ENCODE measurements around the gene ADGRF1.

The ADGRF1 gene

GRCh38 chr6:46973029-46973428, 69.1 kb downstream of the ADGRF1 start:
- no peak for DNase-seq

GRCh38 chr6:46972531-46972930, 69.6 kb downstream of the ADGRF1 start:
- DNase-seq: no peak

- no peak for DNase-seq
Observed at GRCh38 chr6:46969206-46969605, 72.9 kb downstream of the ADGRF1 start.

DNA sequence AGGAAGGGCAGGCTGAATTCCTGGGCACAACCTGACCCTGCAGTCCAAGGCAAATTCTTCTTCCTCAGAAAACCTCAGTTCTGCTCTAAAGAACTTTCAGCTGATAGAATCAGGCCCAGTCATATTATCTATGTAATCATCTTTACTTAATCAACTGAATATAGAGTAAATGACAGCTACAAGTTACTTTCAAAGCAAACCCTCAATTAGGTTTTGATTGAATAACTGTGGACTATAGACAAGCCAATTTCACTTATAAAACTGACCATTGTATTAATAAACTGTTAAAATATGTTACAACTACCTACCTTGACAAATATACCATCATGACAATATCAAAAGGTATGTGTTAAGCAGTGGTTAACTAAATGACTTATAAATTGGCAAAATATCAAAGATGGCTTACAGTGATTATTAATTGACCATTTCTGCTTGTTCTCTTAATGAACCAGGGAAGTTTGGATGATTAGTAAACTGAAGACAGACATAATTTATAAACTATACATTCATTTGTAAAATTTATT, 74.2 kb downstream of the ADGRF1 start:
- DNase-seq: no peak

DNA sequence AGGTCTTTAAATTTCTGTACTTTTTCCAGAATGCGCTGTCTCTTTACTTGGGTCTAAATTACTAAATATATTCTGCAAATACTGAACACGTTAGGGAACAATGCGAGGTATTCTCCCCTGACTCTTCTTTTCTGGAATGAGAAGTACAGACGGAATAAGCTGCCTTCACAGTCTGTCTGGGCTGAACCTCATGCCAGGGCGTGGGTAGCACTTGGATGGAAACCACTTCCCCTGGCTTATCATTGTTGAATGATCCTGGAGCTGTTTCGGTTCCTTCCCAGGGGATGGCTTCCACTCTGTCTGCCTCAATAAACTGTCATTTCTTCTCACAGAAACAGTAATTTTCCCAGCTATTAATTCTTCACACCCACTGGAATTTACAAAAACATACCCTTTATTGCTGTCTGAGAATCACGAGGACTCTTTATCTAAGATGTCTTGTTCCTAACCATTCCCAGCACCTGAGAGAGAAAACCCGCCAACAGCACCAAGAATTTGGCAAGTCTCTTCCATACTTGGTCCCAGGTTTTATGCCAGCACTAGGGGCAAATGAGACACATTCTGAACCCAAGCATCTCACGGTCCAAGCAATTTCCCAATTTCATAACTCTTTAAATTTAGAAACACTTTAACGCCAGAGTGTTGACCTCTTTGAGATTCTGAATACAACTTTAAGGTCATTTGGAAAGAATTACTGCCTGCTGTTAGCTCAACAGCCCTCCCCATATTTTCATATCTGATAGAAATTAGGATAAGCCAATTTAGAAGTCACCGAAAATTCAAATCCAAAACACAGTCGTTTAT, 77.2 kb downstream of the ADGRF1 start:
- DNase-seq: no peak

GRCh38 chr6:46963626-46964025, 78.5 kb downstream of the ADGRF1 start:
- no peak for DNase-seq

- no peak for DNase-seq
Observed at GRCh38 chr6:46963039-46963438, 79.1 kb downstream of the ADGRF1 start.

- DNase-seq: no peak
Observed at GRCh38 chr6:46961711-46962110, 80.4 kb downstream of the ADGRF1 start.

- no peak for DNase-seq
Observed at GRCh38 chr6:46961232-46961631, 80.9 kb downstream of the ADGRF1 start.

GRCh38 chr6:46959419-46959818, 82.7 kb downstream of the ADGRF1 start:
- DNase-seq: no peak

- DNase-seq: no peak
Observed at GRCh38 chr6:46956409-46956808, 85.7 kb downstream of the ADGRF1 start.

GRCh38 chr6:46954837-46955451, 87.2 kb downstream of the ADGRF1 start:
- DNase-seq: no peak

DNA sequence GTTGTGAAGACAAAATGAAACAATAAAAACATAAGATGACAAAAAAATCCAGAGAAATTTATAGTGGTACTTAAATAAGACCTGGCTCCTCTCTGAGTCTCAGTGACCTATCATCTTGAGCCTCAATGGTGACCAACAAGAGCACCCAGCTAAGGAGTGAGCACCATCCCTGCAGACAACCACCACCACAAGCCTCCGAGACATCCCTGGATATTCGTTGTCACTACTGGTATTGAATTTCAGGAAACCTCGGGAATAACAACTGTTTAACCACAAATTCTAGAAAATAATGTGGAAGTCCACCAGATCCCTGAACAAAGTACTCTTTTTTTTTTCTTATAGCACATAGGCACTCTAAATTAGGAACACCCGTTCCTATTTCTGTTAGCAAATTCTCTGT, 88.2 kb downstream of the ADGRF1 start:
- DNase-seq: no peak

DNA sequence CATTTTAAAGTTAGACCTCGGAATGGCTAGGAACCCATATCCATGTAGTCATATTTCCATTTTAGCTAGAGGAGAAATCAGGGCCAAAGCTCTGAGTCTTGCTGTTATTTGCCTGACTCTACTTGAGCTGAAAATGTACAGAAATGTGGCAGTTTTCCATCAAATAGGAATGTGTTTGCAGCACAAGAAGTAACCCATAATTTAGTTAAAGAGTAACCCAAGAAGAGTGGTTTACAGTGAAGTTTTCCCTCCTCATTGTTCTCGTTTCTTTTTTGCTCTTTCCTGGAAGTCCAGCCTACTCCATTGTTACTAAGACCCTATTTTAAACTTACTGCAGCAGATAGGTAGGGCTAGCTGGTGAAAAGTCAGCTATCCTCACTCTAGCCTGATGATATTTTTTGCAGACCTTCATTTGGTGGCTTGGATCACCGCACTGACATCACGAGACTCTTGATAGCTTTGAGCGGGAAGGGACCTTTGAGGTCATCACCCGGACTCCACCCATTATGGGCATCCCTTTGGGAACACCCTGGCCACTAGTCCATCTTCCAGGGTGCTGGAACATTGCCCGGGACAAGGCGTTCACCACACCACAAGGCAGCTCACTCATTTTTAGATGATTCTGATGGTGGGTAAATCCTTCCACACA, 92.4 kb downstream of the ADGRF1 start:
- DNase-seq: no peak

- no peak for DNase-seq
Observed at GRCh38 chr6:46948699-46949098, 93.4 kb downstream of the ADGRF1 start.

Measured in SW 1271 (cell line).